Mucosa of stomach (tissue), 1 donor: ENCODE data around the gene GJB1.
"Not testable (repeated sequence)": the region's sequence is repeated elsewhere in the genome, so short reads cannot be mapped to it uniquely, and the experiment has no call there.

Source experiments
- H3K27me3 ChIP-seq: one replicate; pipeline ENCODE4 v1.7.0; 2013; ENCODE audit warnings: mild to moderate bottlenecking, low read length; ENCODE audit not compliant: control insufficient read depth, insufficient read depth
- H3K36me3 ChIP-seq: one replicate; pipeline ENCODE4 v1.7.0; 2013; ENCODE audit warnings: low read length; ENCODE audit not compliant: control insufficient read depth, insufficient read depth
- H3K4me1 ChIP-seq: one replicate; pipeline ENCODE4 v1.7.0; 2013; ENCODE audit warnings: mild to moderate bottlenecking, low read length; ENCODE audit not compliant: control insufficient read depth, insufficient read depth
- H3K4me3 ChIP-seq: one replicate; pipeline ENCODE4 v1.7.0; 2013; ENCODE audit warnings: low read length
- H3K9ac ChIP-seq: one replicate; pipeline ENCODE4 v1.7.0; 2013; ENCODE audit warnings: mild to moderate bottlenecking, low read length, moderate library complexity
- H3K9me3 ChIP-seq: one replicate; pipeline ENCODE4 v1.7.0; 2013; ENCODE audit warnings: mild to moderate bottlenecking, low read length, moderate library complexity; ENCODE audit not compliant: control insufficient read depth
- donor health status: Pancreatic carcinoma.

The GJB1 gene

DNA sequence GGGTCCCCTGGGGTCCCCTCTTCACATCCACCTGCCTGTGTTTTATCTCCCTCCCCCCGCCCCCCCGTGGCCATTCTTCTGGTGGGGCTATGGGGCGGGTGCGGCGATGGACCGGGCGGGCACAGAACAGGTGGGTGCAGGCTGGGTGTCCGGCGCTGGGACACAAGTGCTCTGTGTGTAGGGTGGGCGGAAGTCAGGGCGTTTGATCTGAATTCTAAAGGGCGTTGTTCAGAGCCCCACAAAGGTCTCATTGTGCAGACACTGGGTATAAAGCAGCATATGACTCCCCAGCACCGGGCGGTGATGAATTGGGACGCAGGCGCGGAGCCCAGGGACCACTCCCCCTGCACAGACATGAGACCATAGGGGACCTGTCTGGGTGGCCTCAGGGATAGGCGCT is at the start of gene GJB1:
GJB1 (plus strand) TSS at position 296 of the 400 bp plus-strand sequence. CDS start 484 bp downstream, outside the sequence.
- Histone ChIP-seq H3K36me3 (no peaks in the 10 kb centered on the region), H3K4me3 (no peak within 1 kb of the TSS), H3K9me3 (no peaks in the 10 kb centered on the region), H3K4me1 (peaks cover 8% of the 10 kb centered on the region), H3K9ac (no peak within 1 kb of the TSS), H3K27me3 (no peaks in the 10 kb centered on the region)

DNA sequence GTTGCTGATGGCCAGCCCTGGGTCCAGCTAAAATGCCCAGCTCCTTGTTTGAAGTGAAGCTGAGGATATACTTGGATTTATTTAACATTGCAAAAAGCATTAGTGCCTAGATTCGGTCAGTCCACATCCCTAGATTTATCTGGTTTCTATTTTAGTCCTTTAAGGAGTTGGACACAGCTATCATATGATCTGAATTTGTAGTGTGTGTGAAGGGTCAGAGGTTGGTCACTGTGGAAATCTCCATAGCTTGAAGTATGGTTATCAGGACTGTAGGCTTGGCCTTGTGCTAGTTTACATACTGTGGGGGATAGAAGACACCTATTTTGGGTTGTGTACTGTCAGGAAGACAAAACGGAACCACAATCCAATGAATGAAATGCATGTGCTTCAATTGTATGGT is 49.6 kb upstream of the GJB1 start:
- no peaks in the 10 kb centered on the region for H3K9me3 ChIP-seq
- H3K9ac ChIP-seq, result no peak overlapping the region
- no peaks in the 10 kb centered on the region for H3K4me1 ChIP-seq
- no peaks in the 10 kb centered on the region for H3K27me3 ChIP-seq
- H3K36me3 ChIP-seq, result no peaks in the 10 kb centered on the region
- H3K4me3 ChIP-seq, result no peak overlapping the region

GRCh38 chrX:71174795-71175194 is 48.2 kb upstream of the GJB1 start:
- H3K4me1 ChIP-seq, result no peaks in the 10 kb centered on the region
- H3K9ac ChIP-seq, result no peak overlapping the region
- H3K4me3 ChIP-seq, result no peak overlapping the region
- no peaks in the 10 kb centered on the region for H3K27me3 ChIP-seq
- no peaks in the 10 kb centered on the region for H3K36me3 ChIP-seq
- H3K9me3 ChIP-seq, result no peaks in the 10 kb centered on the region

DNA sequence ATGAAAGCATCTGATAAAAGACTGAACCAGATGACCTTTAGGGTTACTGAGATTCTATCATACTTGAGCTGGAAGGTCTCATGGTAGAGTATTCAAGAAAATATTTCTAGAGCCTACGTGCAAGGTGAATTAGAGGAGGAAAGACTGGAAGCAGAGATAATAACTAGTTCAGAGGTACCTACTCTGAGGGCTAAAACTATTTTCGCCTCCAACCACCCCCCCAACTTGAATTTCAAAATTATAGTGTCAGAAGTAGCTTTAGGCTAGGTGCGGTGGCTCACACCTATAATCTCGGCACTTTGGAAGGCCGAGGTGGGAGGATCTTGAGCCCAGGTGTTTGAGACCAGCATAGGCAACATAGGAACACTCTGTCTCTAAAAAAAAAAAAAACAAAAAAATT is 47.5 kb upstream of the GJB1 start:
- no peaks in the 10 kb centered on the region for H3K9me3 ChIP-seq
- no peak overlapping the region for H3K4me3 ChIP-seq
- no peaks in the 10 kb centered on the region for H3K27me3 ChIP-seq
- no peaks in the 10 kb centered on the region for H3K36me3 ChIP-seq
- no peak overlapping the region for H3K9ac ChIP-seq
- H3K4me1 ChIP-seq, result no peaks in the 10 kb centered on the region

DNA sequence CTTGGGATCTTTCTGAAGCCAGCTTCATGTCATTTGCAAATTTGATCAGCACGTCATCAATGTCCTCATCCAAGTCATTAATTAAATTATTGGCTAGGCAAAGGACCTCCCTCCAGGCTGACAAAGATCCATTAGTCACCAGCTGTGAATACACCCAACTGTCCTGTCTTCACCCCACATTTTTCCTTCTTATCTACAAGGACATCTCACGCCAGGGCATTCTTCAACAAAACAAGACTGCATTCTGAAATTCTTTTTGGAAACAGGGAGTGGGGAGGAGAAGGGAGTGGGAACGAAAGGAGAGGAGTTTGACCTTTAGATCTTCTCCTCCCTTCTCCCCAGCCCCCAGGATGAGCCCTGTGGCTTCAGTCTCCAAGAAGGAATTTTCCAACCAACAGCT is 45.7 kb upstream of the GJB1 start:
- Histone ChIP-seq H3K4me3 (no peak overlapping the region), H3K36me3 (no peaks in the 10 kb centered on the region), H3K27me3 (no peaks in the 10 kb centered on the region), H3K9ac (no peak overlapping the region), H3K9me3 (no peaks in the 10 kb centered on the region), H3K4me1 (no peaks in the 10 kb centered on the region)

- H3K36me3 ChIP-seq, result no peaks in the 10 kb centered on the region
- no peaks in the 10 kb centered on the region for H3K27me3 ChIP-seq
- no peak overlapping the region for H3K9ac ChIP-seq
- H3K4me3 ChIP-seq, result no peak overlapping the region
- peaks cover 6% of the 10 kb centered on the region for H3K4me1 ChIP-seq
- no peaks in the 10 kb centered on the region for H3K9me3 ChIP-seq
These were observed 44.1 kb upstream of the GJB1 start for GRCh38 chrX:71178908-71179307.

DNA sequence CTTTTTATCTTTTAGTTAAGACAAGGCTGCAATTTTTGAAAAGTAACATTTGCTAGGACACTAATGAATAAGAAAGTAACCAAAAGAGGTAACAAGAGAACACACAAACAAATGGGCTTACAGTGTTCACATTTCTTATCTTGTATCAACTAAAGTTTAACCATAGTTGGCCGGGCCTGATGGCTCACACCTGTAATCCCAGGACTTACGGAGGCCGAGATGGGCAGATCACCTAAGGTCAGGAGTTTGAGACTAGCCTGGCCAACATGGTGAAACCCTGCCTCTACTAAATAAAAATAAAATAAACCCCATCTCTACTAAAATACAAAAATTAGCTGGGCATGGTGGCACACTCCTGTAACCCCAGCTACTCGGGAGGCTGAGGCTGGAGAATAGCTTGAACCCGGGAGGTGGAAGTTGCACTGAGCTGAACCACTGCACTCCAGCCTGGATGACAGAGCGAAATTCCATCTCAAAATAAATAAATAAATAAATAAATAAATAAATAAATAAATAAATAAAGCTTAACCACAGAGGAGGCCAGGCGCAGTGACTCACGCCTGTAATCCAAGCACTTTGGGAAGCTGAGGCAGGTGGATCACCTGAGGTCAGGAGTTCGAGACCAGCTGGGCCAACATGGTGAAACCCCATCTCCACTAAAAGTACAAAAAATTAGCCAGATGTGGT is 42.3 kb upstream of the GJB1 start:
- H3K27me3 ChIP-seq, H3K4me3 ChIP-seq, H3K9me3 ChIP-seq, H3K4me1 ChIP-seq, H3K9ac ChIP-seq, H3K36me3 ChIP-seq: not testable (repeated sequence)

GRCh38 chrX:71181558-71181909 is 41.5 kb upstream of the GJB1 start:
- Histone ChIP-seq H3K9ac (peak overlapping the region; percentile 76), H3K4me3 (peak overlapping the region; percentile 60), H3K27me3 (no peaks in the 10 kb centered on the region)

GRCh38 chrX:71181910-71182799 is 40.9 kb upstream of the GJB1 start:
- Histone ChIP-seq H3K4me1 (peaks cover 6% of the 10 kb centered on the region), H3K9ac (peak overlapping the region; percentile 78), H3K9me3 (no peaks in the 10 kb centered on the region), H3K4me3 (peak overlapping the region; percentile 60), H3K36me3 (no peaks in the 10 kb centered on the region), H3K27me3 (no peaks in the 10 kb centered on the region)

More at GRCh38 chrX:71181558-71181909, 41.5 kb upstream of the GJB1 start:
- Histone ChIP-seq H3K9me3 (no peaks in the 10 kb centered on the region), H3K4me1 (peaks cover 6% of the 10 kb centered on the region), H3K36me3 (no peaks in the 10 kb centered on the region)

DNA sequence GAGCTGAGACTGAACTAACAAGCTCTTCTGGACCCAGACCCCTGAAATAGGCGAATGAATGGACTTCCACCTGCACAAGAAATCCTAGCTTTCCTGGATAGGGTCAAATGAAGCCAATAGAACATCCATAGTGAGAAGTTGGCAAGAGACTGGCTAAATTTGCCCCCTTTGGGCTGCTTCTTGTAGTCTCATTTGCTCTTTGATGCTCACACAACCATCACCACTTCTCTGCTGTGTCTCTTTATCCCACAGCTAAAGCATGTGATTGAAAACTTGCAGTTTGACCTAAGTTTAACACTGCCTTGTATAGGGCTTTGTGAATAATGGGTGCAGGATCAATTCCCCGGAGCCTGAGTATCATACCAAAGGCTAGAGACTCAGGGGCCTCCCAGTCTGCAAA is 40.2 kb upstream of the GJB1 start:
- H3K4me1 ChIP-seq, result peaks cover 6% of the 10 kb centered on the region
- H3K36me3 ChIP-seq, result no peaks in the 10 kb centered on the region
- H3K4me3 ChIP-seq, result peak overlapping the region; percentile 55
- H3K9ac ChIP-seq, result peak overlapping the region; percentile 78
- no peaks in the 10 kb centered on the region for H3K27me3 ChIP-seq
- H3K9me3 ChIP-seq, result no peaks in the 10 kb centered on the region

DNA sequence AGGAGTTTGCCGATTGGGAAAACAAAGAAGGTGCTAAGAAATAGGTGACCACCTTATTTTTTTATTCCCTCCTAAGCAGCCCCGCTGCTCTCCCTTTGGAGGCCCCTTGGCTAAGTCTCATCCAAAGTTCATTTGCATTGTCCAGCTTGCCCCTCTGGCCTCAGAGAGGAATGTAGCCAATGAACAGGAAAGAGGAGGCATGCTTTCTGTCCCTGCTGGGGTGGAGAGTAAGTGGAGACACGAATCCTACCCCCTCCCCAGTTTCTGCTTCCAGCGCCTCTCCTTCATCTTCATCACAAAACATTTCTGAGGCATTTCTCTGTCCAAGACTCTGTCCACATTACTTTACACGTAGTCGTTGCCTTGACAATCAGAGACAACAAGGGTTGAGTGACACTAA is 39.7 kb upstream of the GJB1 start:
- no peaks in the 10 kb centered on the region for H3K27me3 ChIP-seq
- H3K4me1 ChIP-seq, result peaks cover 6% of the 10 kb centered on the region
- H3K9ac ChIP-seq, result no peak overlapping the region
- H3K9me3 ChIP-seq, result no peaks in the 10 kb centered on the region
- no peak overlapping the region for H3K4me3 ChIP-seq
- no peaks in the 10 kb centered on the region for H3K36me3 ChIP-seq

- no peak overlapping the region for H3K9ac ChIP-seq
- no peaks in the 10 kb centered on the region for H3K36me3 ChIP-seq
- H3K4me1 ChIP-seq, result peaks cover 6% of the 10 kb centered on the region
- H3K4me3 ChIP-seq, result no peak overlapping the region
- no peaks in the 10 kb centered on the region for H3K9me3 ChIP-seq
- no peaks in the 10 kb centered on the region for H3K27me3 ChIP-seq
These were observed 38.9 kb upstream of the GJB1 start for GRCh38 chrX:71184092-71184491.
